ENCODE measurements around the gene SLC33A1.

DNA sequence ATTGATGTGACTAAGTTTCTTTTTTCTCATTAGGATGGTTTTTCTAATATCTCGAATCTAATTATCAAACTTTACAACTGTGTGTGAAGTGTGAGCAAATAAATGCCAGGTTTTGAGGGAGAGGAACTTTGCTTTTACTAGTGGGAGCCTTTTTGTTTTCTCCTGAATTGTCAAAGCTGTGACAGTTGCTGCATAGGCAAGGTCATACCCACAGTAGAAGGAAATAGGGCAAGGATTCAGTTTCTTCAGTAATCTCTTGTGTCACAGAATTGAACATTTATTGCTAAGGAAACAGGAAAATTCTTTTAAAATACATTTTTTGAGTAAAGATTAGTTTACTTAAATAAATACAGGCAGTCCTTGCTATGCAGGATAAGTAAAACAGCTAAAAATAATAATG, 35.7 kb upstream of the SLC33A1 start:
- TF ChIP-seq SMC3 (conservative IDR thresholded peaks at IDR 0.05; ENCODE audit: poor library complexity) (no peak), RAD21 (conservative IDR thresholded peaks at IDR 0.05) (no peak), EP300 (conservative IDR thresholded peaks at IDR 0.05; ENCODE audit: poor library complexity, severe bottlenecking) (no peak), POLR2AphosphoS5 (IDR thresholded peaks at IDR 0.05) (no peak), EZH2 (IDR thresholded peaks at IDR 0.05; ENCODE audit: borderline replicate concordance, insufficient read depth, low read length, poor library complexity, severe bottlenecking) (no peak), MXI1 (conservative IDR thresholded peaks at IDR 0.05; ENCODE audit: poor library complexity, severe bottlenecking) (no peak), TAF1 (IDR thresholded peaks at IDR 0.05; ENCODE audit: low read depth) (no peak)
- TF ChIP-seq, protein P1, sequence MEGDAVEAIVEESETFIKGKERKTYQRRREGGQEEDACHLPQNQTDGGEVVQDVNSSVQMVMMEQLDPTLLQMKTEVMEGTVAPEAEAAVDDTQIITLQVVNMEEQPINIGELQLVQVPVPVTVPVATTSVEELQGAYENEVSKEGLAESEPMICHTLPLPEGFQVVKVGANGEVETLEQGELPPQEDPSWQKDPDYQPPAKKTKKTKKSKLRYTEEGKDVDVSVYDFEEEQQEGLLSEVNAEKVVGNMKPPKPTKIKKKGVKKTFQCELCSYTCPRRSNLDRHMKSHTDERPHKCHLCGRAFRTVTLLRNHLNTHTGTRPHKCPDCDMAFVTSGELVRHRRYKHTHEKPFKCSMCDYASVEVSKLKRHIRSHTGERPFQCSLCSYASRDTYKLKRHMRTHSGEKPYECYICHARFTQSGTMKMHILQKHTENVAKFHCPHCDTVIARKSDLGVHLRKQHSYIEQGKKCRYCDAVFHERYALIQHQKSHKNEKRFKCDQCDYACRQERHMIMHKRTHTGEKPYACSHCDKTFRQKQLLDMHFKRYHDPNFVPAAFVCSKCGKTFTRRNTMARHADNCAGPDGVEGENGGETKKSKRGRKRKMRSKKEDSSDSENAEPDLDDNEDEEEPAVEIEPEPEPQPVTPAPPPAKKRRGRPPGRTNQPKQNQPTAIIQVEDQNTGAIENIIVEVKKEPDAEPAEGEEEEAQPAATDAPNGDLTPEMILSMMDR (IDR thresholded peaks at IDR 0.05; ENCODE audit: poor library complexity, severe bottlenecking): no peak
- TF ChIP-seq, protein P2, sequence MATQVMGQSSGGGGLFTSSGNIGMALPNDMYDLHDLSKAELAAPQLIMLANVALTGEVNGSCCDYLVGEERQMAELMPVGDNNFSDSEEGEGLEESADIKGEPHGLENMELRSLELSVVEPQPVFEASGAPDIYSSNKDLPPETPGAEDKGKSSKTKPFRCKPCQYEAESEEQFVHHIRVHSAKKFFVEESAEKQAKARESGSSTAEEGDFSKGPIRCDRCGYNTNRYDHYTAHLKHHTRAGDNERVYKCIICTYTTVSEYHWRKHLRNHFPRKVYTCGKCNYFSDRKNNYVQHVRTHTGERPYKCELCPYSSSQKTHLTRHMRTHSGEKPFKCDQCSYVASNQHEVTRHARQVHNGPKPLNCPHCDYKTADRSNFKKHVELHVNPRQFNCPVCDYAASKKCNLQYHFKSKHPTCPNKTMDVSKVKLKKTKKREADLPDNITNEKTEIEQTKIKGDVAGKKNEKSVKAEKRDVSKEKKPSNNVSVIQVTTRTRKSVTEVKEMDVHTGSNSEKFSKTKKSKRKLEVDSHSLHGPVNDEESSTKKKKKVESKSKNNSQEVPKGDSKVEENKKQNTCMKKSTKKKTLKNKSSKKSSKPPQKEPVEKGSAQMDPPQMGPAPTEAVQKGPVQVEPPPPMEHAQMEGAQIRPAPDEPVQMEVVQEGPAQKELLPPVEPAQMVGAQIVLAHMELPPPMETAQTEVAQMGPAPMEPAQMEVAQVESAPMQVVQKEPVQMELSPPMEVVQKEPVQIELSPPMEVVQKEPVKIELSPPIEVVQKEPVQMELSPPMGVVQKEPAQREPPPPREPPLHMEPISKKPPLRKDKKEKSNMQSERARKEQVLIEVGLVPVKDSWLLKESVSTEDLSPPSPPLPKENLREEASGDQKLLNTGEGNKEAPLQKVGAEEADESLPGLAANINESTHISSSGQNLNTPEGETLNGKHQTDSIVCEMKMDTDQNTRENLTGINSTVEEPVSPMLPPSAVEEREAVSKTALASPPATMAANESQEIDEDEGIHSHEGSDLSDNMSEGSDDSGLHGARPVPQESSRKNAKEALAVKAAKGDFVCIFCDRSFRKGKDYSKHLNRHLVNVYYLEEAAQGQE (IDR thresholded peaks at IDR 0.05; ENCODE audit: borderline replicate concordance): no peak

Data from neural cell (in vitro differentiated cells).